NK-92 treated with Interleukin-12 subunit alpha and Interleukin-12 subunit beta, amount 100 ng/mL, for 24 hours (cell line): Measurements from ENCODE around the gene REEP6.
"Not testable (repeated sequence)": the region's sequence is repeated elsewhere in the genome, so short reads cannot be mapped to it uniquely, and the experiment has no call there.

Experiments used
- DNase-seq: peaks from one replicate; lab custom pipeline; 2025; lab: John Stamatoyannopoulos, UW

REEP6 gene

GRCh38 chr19:1490311-1491113 is 469 bp upstream of the REEP6 start, which contains the start of gene PCSK4:
TSS of gene PCSK4 (minus strand) at chr19:1490350. CDS start at chr19:1490346, 4 bp downstream.
- DNase-seq, result peak; percentile 82

DNA sequence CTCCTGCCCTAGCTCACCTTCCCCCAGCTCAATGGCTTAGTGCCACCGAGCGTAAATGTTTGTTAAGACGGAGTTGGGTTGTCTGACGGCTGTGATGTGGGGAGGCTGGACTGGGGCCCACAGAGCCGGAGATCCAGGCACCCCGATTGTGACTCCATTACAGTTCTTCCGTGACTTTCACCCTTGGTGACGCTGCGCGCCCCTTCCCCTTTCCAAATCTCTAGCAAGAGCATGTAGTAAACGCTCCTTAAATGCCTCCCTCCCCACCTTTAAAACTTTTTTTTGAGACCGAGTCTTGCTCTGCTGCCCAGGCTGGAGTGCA is 829 bp downstream of the REEP6 start:
- DNase-seq, result no peak

GRCh38 chr19:1492474-1493006 is 1.6 kb downstream of the REEP6 start:
- no peak for DNase-seq

- DNase-seq, result no peak
These were observed 3.3 kb downstream of the REEP6 start for GRCh38 chr19:1494115-1494815.

DNA sequence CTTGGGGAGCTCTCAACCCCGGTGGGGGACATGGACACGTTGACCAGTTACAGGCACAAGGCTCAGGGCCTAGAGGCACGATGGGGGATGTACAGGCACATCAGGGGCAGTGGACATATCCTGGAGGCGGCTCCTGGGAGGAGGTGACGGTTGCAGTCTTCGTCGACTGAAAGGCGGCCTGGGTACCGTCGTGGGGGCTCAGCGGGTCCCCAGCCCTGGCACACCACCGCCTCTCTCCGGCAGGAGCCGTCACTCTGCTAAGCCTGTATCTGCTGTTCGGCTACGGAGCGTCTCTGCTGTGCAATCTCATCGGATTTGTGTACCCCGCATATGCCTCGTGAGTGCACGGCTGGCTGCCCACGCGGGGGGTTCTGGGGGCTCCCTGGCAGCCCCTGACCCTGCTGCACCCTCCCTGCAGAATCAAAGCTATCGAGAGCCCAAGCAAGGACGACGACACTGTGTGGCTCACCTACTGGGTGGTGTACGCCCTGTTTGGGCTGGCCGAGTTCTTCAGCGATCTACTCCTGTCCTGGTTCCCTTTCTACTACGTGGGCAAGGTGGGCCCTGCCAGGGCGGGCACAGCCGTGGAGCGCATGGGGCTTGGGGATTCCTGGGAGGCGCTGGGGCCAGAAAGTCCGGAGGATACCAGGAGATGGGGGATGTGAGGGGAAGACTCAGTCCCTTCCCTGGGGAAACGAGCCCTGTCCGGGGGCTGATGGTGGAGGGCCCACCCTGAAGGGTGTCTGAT is 4.2 kb downstream of the REEP6 start:
- no peak for DNase-seq

GRCh38 chr19:1495799-1496713 is 5.1 kb downstream of the REEP6 start:
- no peak for DNase-seq

- no peak for DNase-seq
These were observed 6.0 kb downstream of the REEP6 start for GRCh38 chr19:1496714-1497577.

GRCh38 chr19:1497578-1498235 is 6.7 kb downstream of the REEP6 start:
- DNase-seq, result no peak

- not testable (repeated sequence) for DNase-seq
These were observed 8.2 kb downstream of the REEP6 start for GRCh38 chr19:1499231-1499630.

- DNase-seq, result no peak
These were observed 10.2 kb downstream of the REEP6 start for GRCh38 chr19:1501200-1501595.

DNA sequence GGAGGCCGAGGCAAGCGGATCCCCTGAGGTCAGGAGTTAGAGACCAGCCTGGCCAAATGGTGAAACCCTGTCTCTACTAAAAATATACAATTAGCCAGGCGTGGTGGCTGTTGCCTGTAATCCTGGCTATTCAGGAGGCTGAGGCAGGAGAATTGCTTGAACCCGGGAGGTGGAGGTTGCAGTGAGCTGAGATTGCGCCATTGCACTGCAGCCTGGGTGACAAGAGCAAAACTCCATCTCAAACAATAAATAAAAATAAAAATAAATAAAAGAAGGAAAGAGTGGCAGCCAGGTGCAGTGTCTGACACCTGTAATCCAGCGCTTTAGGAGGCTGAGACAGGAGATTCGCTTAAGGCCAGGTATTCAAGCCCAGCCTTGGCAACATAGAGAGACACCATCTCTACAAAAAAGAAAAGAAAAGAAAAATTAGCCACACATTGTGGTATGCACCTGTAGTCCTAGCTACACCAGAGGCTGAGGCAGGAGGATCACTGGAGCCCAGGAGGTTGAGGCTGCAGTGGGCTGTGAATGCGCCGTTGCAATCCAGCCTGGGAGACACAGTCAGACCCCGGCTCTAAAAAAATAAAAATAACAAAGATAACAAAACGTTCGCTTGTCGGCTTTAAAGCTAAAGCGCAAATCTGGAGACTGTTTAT is 11.6 kb downstream of the REEP6 start:
- no peak for DNase-seq

DNA sequence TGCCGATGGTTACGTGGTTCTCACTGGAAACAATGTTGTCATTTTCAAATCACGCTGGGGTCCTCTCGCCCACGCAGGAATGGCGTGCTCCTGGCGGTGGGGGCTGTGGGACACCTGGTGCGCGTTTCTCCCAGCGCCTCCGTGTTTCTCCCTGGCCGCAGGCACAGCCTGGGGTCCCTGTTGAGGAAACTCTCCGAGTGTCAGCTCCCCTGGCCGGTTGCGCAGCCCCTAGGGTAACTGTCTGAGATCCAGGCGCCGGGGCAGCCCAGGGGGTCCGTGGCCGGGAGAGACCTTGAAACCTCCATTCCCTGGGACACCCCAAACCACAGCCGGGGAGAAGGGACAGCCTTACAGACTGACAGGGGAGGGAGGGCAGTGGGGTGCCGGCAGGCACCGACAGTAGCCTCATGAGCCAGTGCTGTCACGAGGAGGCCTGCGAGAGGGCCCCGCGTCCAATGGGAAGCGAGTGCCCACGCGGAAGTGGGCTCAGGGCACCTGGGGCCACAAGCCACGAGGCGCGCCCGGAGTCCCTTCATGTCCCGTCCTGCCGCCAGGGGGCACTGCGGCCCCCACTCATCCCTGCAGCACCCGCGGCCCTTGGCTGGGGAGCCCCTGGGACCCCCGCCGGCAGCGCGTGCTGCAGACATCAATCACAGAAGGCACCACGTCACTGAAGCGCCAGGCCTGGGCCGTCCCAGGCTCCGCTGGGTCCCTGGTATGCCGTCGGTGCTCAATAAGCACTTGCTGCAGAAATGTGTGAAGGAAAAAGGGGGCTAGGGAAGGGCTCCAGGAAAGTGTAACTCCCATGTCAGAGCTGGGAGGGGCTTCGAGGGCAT is 12.3 kb downstream of the REEP6 start:
- DNase-seq, result no peak

DNA sequence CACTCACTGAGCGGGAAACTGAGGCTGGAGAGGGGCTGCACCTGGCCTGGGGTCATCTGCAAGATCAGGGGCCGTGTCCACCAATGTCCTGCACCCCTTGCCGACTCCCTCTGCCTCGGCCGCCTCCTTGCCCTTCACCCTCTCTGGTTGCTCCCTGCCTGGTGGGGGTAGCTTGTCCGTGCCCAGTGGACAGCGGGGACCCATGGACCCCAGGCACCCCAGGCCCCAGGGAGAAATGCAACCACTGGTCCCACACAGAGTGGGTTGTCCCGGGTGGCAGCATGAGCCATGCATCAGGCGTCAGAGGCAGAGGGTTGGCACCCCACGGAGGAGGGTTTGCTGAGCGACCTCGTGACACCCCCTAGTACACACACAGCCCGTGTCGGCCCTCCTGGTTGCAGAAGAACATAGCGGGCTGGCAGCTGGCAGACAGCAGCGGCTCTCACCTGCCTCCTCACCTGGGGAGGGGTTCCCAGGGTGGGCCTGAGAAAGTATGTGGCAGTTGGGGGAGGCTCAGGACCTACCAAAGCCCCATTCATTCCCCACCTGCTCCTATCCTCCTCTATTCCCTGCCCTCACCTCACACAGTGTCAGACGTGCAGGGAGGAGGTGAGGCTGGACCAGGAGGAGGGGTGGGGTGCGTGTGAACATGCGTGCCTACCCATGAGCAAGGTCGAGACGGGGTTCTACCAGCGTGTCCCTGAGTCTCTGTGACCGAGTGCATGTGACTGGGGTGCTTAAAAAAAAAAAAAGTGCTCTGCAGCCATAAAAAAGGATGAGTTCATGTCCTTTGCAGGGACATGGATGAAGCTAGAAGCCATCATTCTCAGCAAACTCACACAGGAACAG is 13.2 kb downstream of the REEP6 start:
- no peak for DNase-seq

DNA sequence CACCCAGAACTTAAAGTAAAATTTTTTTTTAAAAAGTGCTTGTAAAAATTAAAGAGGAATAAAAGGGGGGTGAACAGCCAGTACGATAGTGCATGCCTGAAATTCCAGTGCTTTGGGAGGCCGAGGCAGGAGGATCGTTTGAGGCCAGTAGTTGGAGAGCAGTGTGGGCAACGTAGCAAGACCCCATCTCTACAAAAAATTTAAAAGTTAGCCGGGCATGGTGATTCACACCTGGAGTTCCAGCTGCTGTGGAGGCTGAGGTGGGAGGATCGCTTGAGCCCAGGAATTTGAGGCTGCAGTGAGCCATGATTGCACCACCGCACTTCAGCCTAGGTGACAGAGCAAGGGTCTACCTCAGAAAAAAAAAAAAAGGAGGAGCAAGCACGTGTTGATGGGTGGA is 14.0 kb downstream of the REEP6 start:
- DNase-seq, result no peak

GRCh38 chr19:1505991-1506881 is 15.3 kb downstream of the REEP6 start:
- DNase-seq, result no peak

DNA sequence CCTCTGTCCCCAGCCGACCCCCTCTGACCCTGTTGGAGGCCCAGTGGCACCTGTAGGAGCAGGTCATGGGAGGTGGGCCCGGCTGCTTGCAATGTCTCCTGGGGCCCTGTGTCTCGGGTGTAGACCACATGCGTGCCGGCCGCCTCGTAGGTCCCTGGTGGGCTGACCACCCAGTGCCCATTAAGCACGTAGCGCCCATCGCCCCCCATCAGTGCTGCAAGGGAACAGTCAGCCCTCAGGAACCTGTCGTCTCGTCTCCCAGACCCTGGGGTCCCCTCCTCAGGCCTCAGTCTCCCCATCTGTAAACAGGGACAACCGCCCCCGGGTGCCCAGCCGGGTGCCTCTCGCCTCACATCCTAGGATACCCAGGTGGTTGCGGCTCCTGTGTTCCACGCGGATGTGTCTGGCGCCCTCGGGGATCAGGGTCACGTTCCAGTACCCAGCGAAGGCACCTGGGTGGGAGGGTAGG is 16.2 kb downstream of the REEP6 start:
- DNase-seq, result no peak
